Stimulated activated CD8-positive, alpha-beta memory T cell treated with anti-CD3 and anti-CD28 coated beads, Interleukin-4, amount 100 ng/mL, for 1 hour (primary cell): ENCODE results near the gene HOXA5.

Source experiments
- DNase-seq, 2 donors: peaks; one replicate each; pipeline ENCODE4 v3.0.0-alpha.2; 2020; ENCODE audit warnings: low read depth in 2 of 2, low spot score in 1 of 2

HOXA5 gene

GRCh38 chr7:27097686-27098577, 45.5 kb downstream of the HOXA5 start:
- DNase-seq, result no peak

GRCh38 chr7:27096768-27097514, 46.5 kb downstream of the HOXA5 start:
- no peak for DNase-seq

GRCh38 chr7:27095897-27096767, 47.3 kb downstream of the HOXA5 start, which contains the start of gene HOXA1:
Gene HOXA1, minus strand, starts transcription at chr7:27096000. Its CDS starts 88 bp downstream, at chr7:27095912.
- DNase-seq, result peak; percentile 25 to 57

- no peak for DNase-seq
These were observed 48.2 kb downstream of the HOXA5 start for GRCh38 chr7:27095050-27095896.

- no peak for DNase-seq
These were observed 49.0 kb downstream of the HOXA5 start for GRCh38 chr7:27094304-27095049.

GRCh38 chr7:27093184-27093895, 50.1 kb downstream of the HOXA5 start:
- no peak for DNase-seq

- no peak for DNase-seq
These were observed 50.7 kb downstream of the HOXA5 start for GRCh38 chr7:27092819-27093110.

- DNase-seq, result no peak
These were observed 51.3 kb downstream of the HOXA5 start for GRCh38 chr7:27091941-27092818.

GRCh38 chr7:27091105-27091504, 52.4 kb downstream of the HOXA5 start:
- no peak for DNase-seq
